NOMO-1 treated with dmso at 0.1 percent for 144 hours (cell line): Measurements from ENCODE around the gene ZNF598.
"Not testable (repeated sequence)": the region's sequence is repeated elsewhere in the genome, so short reads cannot be mapped to it uniquely, and the experiment has no call there.

ENCODE experiments used
- DNase-seq: peaks from one replicate; lab custom pipeline; 2025; ENCODE audit not compliant: unreplicated experiment; lab: John Stamatoyannopoulos, UW

ZNF598 gene

DNA sequence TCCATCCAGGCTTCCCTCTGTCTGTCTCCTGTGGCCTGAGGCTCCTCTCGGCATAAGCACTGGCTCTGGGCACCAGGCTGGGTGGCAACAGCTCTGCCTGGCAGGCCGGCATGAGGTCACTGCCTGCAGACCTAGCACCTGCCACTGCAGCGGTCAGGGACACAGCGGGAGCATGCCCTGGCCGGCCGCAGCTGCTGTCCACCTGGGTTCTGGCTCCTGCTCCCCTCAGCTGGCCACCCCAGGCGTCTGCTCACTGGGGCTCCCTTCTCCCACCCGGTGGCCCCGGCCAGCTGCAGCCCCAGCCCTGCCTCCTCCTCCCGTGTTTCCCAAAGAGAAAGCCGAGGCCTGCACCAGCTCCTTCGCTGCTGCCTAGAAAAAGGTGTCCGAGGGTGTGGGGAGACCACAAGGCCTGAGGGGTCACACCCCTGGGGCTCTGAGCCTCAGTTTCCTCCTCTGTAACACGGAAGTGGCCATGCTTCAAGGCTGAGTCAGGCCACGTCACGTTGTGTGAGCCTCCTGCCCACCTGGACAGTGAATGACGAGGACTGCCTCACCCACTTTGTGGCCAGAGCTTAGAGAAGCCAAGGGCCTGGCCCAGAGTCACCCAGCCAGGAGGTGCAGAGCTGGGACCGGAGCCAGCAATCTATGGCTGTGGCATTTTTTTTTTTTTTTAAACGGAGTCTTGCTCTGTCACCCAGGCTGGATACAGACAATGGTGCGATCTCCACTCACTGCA is 31.3 kb upstream of the ZNF598 start:
- no peak for DNase-seq

DNA sequence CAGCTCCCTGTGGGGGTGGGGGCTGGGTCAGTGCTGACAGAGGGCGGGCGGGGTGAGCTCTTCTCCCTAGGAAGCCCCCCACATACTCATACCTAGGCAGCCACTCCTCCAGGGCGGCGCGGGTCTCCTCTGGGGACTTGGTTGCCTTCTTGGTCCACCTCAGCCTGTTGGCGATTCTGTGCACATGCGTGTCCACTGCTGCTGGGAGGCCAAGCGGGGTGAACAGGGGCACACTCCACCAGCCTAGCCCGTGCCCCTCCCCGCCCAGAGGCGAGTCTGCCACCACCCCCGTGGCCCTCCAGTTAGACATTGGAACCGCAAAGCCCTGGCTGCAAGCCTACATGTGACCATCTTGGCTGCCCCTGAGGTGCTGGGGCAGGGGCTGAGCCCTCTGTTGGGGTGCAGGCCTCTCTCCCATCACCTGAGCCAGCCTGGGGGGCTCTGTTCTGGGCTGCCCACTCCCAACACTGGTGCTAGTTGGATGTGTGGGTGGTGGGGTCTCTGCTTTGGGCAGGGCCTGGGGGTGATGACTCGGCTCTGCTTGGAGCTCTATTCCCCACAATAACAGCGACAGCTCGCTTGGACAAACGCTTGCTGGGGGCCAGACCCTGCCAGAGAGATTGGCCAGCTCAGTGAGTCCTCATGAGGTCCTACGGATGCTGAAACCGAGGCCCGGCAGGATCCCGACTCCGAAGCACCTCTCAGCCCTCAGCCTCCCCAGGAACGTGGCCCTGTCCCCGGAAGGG is 30.6 kb upstream of the ZNF598 start:
- no peak for DNase-seq

DNA sequence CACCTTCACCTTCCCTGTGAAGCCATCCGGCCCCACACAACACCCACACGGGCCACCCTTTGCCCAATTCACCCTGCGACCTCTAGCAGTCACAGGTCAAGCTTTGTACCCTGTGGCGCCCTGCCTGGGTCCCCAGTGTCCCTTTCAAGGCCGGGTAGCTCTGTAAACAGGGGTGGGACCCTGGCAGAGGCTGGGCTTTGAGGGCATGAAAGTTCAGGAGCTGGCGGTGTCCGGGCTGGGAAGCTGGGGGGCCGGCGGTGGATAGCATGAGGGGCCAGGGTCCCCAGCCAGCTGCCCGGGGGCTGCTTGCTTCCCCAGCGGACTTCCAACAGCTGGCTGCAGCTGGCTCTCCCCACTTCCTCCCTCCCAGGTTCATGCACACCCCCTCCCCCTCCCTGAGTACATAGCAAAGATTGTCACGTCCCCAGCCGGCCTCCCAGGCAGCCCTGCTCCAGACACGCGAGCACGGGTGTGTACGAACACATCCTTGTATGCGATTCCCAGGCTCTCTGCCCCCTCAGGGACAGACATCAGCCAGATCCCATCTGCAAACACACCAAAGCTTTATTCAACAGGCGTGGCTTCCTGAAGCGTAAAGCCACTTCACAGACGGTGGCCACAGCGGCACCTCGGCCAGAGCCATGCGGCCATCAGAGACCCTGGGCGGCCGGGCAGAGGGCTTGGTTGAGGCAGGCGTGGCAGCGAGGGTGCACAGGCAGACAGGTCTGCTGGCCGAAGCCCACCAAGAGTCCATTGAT is 29.8 kb upstream of the ZNF598 start:
- no peak for DNase-seq

DNA sequence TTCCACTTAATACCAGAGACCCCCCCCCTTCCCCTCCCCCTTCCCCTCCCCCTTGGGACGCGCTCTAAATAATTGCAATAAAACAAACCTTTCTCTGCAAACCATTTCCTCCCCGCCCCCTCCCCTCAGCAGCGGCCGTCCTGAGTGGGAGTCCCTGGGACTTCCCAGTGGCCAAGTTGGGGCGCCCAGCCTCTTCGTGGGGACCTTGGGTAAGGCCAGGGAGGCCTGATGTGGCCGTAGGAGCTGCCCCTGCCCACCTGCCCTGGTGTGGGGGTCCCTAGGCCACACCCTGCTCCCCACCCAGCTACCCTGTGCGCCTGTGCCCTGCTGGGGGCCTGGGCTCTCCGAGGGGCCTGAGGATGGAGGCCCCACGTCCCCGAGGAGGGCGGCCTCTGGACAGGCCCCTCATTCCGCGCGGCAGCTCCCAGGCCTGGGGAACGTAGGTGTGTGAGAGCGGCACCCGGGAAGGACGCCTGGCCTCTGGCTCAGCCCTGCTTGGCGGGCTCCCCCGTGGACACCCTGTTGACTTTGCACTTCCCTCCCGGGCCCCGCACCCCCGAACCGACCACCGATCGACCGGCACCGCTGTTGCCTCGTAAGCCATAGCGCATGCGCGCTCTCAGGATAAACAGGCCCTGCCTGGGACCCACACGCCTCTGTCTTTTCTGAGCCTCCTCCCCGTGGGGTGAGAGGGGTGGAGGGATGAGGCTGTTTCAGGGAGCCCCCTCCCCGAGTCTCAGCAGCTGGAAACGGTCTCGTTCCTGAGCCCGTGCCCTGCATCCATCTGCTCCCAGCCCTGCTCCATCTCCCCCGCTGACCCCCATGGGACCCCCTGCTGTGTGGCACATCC is 29.0 kb upstream of the ZNF598 start:
- DNase-seq, result no peak

DNA sequence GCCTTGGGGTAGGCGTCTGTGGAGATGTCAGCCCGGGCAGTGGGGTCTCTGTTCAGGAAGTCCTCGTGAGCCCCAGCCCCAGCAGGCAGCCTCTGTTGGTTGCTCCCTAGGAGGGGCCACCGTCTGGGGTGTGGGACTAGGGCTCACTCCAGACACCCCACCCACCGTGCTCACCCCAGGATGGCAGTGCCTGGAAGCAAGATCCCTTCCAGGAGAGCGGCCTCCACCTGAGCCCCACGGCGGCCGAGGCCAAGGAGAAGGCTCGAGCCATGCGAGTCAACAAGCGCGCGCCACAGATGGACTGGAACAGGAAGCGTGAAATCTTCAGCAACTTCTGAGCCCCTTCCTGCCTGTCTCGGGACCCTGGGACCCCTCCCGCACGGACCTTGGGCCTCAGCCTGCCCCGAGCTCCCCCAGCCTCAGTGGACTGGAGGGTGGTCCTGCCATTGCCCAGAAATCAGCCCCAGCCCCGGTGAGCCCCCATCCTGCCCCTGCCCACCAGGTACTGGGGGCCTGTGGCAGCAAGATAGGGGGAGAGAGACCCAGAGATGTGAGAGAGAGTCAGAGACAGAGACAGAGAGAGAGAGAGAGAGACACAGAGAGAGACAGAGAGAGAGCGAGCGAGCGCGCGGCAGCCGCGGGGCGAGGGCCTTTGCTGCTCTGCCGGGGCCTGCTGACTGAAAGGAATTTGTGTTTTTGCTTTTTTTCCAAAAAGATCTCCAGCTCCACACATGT is 28.2 kb upstream of the ZNF598 start:
- DNase-seq, result no peak

DNA sequence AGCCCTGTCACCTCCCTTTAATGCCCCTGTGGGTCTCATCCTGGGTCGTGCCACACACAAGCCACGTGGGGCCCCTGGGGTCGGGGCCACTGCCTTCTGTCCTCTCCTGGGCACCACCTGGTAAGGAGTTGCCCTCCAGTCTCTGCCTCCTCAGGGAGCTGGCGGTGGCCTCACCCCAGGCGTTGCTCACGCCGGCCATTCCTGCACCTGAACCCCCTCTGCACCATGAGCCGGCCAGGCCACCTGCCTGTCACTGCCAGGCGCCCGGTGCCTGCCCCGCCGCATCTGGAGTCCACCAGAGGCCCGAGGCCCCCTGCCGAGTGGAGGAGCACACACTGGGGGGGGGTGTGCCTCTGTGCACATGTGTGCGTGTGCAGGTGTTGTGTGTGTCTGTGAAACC is 27.5 kb upstream of the ZNF598 start:
- no peak for DNase-seq

DNA sequence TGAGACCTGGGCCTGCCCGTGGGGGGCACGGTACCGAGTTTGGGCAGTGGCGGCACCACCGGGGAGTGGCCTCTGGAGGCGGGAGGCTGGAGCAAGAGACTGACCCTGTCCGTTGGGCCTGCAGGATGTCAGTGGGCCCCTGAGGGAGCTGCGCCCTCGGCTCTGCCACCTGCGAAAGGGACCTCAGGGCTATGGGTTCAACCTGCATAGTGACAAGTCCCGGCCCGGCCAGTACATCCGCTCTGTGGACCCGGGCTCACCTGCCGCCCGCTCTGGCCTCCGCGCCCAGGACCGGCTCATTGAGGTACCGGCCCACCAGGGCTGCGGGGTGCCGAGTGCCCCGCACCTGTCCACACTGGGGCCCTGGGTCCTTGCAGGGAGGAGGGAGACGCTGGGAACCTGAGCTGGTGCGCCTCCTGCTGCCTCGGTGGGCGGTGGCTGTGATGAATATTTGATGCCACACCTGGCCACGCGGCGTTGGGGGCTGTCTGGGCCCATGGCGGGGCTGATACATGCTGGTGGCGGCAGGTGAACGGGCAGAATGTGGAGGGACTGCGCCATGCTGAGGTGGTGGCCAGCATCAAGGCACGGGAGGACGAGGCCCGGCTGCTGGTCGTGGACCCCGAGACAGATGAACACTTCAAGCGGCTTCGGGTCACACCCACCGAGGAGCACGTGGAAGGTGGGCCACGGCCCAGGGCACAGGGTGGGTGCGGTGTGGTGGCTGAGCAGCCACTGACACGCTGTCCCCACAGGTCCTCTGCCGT is 26.8 kb upstream of the ZNF598 start:
- DNase-seq, result no peak

DNA sequence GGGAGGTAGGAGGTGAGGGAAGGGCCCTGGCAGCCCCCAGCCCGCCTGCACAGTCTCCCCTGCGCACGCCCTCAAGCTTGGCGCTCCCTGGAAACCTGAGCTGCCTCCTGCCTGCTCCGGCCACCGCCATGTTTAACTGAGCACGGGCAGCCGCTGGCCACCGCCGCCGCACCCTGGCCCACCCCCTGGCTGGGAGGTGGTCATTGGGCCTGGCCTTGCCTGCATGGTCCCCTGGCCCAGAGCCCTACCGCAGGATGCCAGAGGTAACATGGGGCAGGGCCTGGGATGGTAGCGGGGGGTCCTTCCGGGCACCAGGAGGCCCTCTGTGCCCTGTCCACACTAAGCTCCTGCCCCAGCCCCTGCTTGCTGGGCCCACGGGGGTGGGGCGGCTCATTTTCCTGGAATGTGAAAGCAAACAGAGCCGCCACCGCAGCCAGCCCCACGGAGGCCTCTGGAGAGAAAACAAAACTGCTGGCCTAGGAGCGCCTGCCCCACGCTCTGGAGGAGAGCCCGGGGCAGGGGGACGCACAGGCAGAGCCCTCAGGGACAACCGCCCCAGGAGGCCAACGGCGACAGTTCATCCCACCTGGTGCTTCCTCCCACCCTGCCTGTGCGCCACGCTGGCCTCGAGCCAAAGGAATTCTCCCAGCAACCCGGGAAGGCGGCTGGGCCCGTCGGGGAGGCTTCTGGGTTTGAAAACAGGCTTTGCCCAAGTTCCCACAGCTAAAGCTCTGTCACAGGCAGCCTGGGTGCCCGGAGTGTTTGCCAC is 26.0 kb upstream of the ZNF598 start:
- no peak for DNase-seq

DNA sequence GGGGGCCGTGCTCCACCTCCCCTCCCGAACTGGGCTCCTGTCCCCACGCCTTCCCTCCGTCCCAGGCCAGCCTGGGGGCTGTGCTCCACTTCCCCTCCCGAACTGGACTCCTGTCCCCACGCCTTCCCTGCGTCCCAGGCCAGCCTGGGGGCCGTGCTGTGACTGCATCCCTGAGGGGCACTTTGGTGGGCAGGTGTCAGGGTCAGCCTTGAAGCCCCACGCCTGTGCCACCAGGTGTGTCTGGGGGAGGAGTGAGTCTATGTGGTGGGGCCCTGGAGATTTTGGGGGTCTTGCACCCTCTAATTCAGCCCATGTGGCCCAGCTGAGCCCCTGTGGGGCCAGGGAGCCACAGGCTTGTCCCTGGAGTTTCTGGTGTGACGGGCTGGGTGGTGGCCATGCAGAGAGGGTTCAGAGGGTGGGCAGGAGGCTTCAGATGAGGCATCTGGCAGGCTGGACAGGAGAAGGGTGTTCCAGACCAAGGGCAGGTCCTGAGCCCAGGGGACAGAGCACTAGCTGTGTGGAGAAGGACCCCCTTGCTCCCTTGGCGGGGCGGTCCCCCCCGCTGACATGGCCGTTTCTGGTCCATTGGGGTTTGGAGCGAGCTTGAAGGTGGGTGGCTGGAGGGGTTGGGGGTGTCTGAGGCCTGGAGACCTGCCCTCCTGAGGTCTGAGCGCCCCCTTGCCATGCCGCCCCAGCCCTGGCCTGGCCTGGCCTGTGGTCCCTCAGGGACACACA is 25.2 kb upstream of the ZNF598 start:
- DNase-seq, result no peak

DNA sequence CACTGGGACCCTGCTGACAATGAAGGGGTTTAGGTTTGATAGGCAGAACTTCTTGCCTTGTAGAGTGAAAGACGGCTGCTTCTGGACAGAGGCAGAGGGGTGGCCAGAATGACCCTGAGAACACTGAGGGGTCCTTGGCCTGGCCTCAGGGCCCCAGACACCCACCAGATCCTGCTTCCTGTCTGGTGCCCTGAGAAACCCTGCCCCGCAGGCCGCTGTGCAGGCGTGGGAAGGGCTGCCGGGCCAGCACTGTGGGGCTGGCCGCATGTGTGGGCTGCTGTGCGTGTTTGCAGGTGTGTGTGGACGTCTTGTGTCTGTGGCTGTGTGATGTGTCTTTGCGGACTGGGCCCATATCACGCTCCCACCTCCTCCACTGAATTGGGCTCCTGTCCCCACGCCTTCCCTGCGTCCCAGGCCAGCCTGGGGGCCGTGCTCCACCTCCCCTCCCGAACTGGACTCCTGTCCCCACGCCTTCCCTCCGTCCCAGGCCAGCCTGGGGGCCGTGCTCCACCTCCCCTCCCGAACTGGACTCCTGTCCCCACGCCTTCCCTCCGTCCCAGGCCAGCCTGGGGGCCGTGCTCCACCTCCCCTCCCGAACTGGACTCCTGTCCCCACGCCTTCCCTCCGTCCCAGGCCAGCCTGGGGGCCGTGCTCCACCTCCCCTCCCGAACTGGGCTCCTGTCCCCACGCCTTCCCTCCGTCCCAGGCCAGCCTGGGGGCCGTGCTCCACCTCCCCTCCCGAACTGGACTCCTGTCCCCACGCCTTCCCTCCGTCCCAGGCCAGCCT is 24.5 kb upstream of the ZNF598 start:
- not testable (repeated sequence) for DNase-seq

DNA sequence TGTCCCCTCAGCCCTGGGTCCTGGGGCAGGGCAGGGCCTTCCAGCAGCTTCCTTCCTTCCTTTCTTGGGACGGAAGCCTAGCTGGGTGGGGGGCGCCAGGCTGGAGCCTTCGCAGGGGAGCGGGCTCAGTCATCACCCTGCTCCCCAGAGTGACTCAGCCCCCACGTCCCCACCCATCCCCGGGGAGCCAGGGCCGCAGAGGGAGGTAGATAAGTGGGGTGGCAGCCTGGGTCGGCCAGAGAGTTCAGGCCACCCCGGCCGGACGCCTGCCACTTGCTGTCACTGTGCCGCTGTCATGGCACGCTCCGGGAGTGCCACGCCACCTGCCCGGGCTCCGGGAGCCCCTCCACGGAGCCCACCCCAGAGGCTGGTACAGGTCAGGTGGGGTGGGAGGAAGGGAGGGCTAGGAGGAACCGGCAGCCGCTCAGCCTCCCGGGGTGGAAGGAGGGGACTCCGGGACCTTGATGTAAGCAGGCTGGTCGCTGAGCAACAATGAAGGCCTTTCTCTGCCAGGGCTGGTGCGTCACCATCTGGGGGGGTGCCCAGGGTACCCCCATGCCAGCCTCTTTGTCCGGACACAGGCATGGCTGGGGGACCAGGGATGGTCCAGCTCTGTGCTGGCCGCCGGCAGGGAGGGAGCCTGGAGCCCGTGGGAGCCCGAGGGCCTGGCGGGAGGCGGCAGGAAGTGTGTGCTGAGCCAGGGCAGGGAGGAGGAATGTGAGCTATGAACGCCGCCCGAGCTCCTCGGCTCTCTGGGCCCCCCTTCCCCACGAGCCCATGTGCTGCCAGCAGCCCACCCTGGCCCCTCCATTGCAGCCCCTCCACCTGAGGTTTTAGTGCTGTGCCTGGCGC is 23.7 kb upstream of the ZNF598 start:
- DNase-seq, result no peak

DNA sequence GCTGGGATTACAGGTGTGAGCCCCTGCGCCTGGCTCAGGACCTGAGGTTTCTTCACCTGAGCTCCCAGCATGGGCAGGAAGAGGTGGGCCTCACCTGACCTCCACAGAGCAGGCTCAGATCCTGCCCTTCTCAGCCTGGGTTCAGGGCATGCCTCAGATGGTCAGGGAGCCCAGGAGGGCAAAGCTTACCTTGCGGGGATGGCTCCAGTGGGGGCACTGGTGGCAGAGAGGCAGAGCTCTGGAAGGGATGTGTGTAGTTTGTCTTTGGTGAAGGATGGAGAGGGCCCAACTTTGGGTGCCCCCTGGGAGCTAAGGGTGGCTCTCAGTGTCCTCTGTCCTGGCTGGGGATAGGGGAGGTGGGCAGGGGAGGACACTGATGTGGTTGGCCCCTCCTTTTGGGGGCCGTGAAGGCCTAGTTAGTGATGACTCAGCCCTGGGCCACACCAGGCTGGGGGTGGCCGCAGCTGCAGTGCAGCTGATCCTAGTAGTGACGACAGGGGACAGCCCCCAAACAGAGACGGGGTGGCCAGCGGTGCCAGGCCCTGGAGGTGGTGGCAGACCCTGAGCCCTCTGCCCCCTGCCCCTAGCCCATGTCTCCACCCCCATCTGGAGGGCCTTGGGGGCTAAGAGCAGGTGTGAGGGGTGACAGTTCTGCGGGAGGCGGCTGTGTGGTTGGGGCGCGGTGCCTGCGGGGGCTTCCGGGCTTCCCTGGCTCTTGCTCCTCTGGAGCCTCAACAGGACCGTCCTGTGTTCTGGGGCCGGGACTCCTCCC is 22.9 kb upstream of the ZNF598 start:
- DNase-seq, result no peak

DNA sequence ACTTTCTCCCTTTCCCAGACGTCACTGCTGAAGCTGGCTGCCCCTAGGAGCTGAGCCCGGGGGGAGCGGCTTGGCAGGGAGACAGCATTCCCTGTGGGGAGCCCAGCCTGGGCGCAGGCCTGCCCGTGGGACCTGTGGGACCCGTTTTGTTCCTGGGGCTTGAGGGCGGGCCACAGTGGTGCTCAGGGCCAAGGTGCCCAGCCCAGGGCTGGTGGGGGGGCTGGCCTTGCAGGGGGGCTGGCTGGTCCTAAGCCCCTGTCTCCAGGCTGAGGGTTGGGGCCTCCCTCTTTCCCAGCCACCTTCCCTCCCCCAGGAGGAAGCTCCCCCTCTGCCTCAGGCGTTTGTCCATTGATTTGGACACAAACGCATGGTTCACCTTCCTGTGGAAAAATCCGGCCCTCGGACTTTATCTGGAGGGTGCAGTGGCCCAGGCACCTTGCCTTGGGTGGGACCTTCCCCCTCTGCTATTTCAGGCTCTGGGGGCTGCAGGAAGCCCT is 21.5 kb upstream of the ZNF598 start:
- DNase-seq, result no peak

DNA sequence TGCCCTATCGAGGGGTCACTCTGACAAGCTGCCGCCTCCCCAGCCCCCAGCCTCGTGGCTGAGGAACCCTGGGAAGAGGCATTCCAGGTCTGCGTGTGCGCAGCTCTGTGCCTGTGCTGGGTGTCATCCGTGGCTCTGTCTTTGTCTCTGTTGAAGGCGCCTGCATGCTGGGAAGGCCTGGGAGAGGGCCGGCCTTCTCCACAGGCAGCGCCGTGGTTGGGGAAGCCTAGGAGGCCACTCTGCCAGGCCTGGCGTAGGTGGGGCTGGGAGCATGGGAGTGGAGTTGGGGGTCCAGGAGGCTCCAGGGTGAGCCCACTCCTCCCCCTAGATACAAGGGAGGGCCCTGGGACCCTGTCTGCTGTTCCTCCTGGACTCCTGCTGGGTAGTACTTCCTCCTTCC is 20.4 kb upstream of the ZNF598 start:
- DNase-seq, result no peak

DNA sequence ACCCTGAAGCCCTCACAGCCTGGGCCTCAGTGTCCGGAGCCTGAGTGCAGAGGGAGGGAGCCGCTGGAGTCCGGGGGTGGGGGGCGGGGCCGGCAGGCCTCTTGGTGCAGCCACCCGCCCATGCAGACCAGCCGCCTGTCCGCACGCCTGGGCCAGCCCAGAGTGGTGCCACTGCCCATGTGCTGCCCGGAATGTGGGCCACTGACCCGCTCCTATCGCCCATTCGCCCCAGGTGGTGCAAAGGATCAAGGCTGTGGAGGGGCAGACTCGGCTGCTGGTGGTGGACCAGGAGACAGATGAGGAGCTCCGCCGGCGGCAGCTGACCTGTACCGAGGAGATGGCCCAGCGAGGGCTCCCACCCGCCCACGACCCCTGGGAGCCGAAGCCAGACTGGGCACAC is 19.7 kb upstream of the ZNF598 start:
- no peak for DNase-seq
